ENCODE data around the gene ADCY2. TPM values are rescaled to one million over a fixed set of nuclear protein-coding genes. Genes with fewer than 3 reads are reported as not detected.

Gene ADCY2
- total and polyA plus RNA-seq, 9 of the 15 experiments (the other 6 are each of a cell fraction or from before 2014, with no cell fraction given) = 0.01 to 0.15 (median 0.03) TPM; not detected in 5

GRCh38 chr5:7679663-7680062 lies 283.7 kb downstream of the ADCY2 start:
- FAIRE-seq (peak; percentile 35), ATAC-seq (no peak), DNase-seq (ENCODE audit: extremely low read depth in 1 of 4, low spot score in 3 of 4) (no peak)
- Histone ChIP-seq H3K27me3 (ENCODE audit: control insufficient read depth in 2 of 2, insufficient read depth in 2 of 2, low read length in 2 of 2) (no peaks in the 10 kb centered on the region), H3K4me2 (ENCODE audit: insufficient read depth, low read length) (no peak overlapping the region), H3K9ac (ENCODE audit: insufficient read depth in 1 of 2, low read depth in 2 of 2, low read length in 2 of 2) (no peak overlapping the region), H3K27ac (ENCODE audit: extremely low read depth, low read depth, low read length) (no peak overlapping the region), H3K4me3 (no peak overlapping the region), H3K4me1 (replicated peaks in 1 of 2; ENCODE audit: control insufficient read depth in 2 of 2, insufficient read depth in 2 of 2, low read length in 2 of 2) (no peaks in the 10 kb centered on the region), H3K9me1 (ENCODE audit: control insufficient read depth, insufficient read depth, low read length) (no peaks in the 10 kb centered on the region), H3K36me3 (ENCODE audit: control insufficient read depth, insufficient read depth, low read length) (no peaks in the 10 kb centered on the region), H2AFZ (ENCODE audit: low read depth, low read length) (no peak overlapping the region), H3K79me2 (ENCODE audit: control insufficient read depth, insufficient read depth, low read length) (no peaks in the 10 kb centered on the region), H3K9me3 (replicated peaks; ENCODE audit: control insufficient read depth, insufficient read depth, low read depth, low read length) (no peaks in the 10 kb centered on the region), H4K20me1 (replicated peaks; ENCODE audit: control insufficient read depth, insufficient read depth, low read length) (no peaks in the 10 kb centered on the region)
- intact Hi-C loops (cut with micrococcal nuclease) = no loop called here
- WGBS (ENCODE audit: insufficient coverage, low coverage, missing lambda C conversion rate) = 0% methylated on average over 4 of the region's 4 CpGs
- BruUV-seq (replicated peaks) = no TSS peak
- in situ Hi-C loops (cut with MboI) = no loop called here
- ChIA-PET POLR2A (no interaction called here), CTCF (ENCODE audit: low intra/inter-chr PET ratio) (no interaction called here)
- TF ChIP-seq TFAM (CRISPR knock-in tag; conservative IDR thresholded peaks at IDR 0.05) = no peak
- TF ChIP-seq NEUROD1 (IDR thresholded peaks at IDR 0.05; ENCODE audit: borderline replicate concordance, low read depth, low read length, partially characterized antibody) = no peak
- no peak for TF ChIP-seq HNRNPLL (IDR thresholded peaks at IDR 0.05; ENCODE audit: low read depth, low read length, poor library complexity, severe bottlenecking)
- no peak for TF ChIP-seq XRCC3 (IDR thresholded peaks at IDR 0.05)
- no peak for TF ChIP-seq HES1 (IDR thresholded peaks at IDR 0.05; ENCODE audit: low read depth)
- TF ChIP-seq CREB5 (CRISPR knock-in tag; IDR thresholded peaks at IDR 0.05) = no peak
- no peak for TF ChIP-seq ZNF239 (CRISPR knock-in tag; IDR thresholded peaks at IDR 0.05)
- no peak for TF ChIP-seq HDAC1 (IDR thresholded peaks at IDR 0.05)
- no peak for TF ChIP-seq NBN (IDR thresholded peaks at IDR 0.05; ENCODE audit: low read depth)
- TF ChIP-seq ZNF696 (CRISPR knock-in tag; conservative IDR thresholded peaks at IDR 0.05) = no peak
- TF ChIP-seq ERF (CRISPR knock-in tag; IDR thresholded peaks at IDR 0.05) = no peak

All from K562 (cell line).